Measurements from ENCODE around the gene HECTD1. TPM values are rescaled to one million over a fixed set of nuclear protein-coding genes. Genes with fewer than 3 reads are reported as not detected.
"Not testable (repeated sequence)": the region's sequence is repeated elsewhere in the genome, so short reads cannot be mapped to it uniquely, and the experiment has no call there.

Gene HECTD1
- total and polyA plus RNA-seq, 12 donors, result 49.5 to 189 (median 151) TPM

DNA sequence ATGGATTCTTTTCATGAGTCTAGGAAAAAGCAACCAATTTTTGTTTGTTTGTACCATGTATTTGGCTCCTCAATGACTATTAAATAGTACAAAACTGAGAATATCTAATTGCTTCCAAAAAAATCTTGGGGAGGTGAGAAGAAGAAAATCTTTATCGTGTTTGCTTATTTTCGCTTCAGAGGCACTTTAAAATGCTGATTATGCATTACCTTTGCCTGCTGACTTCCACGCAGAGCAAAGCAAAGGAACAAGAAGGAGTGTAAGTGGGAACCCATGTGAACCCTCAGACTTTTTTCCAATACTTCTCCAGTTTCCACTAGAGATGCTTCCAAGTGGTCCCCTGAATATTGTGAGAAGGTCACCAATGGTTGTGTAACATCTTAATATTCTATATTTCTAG lies 138.2 kb downstream of the HECTD1 start:
- Histone ChIP-seq H3K36me3 (peaks cover 0 to 60% (median 0%) of the 10 kb centered on the region in 9 donors), H3K27ac (no peak overlapping the region), H3K4me3 (no peak overlapping the region), H3K9me3 (no peaks in the 10 kb centered on the region), H3K27me3 (no peaks in the 10 kb centered on the region), H3K4me1 (peaks cover 0 to 10% (median 0%) of the 10 kb centered on the region in 9 donors)
- no peak for ATAC-seq
- intact Hi-C loops (cut with DNase I), result no loop called here
- TF ChIP-seq, protein P1, sequence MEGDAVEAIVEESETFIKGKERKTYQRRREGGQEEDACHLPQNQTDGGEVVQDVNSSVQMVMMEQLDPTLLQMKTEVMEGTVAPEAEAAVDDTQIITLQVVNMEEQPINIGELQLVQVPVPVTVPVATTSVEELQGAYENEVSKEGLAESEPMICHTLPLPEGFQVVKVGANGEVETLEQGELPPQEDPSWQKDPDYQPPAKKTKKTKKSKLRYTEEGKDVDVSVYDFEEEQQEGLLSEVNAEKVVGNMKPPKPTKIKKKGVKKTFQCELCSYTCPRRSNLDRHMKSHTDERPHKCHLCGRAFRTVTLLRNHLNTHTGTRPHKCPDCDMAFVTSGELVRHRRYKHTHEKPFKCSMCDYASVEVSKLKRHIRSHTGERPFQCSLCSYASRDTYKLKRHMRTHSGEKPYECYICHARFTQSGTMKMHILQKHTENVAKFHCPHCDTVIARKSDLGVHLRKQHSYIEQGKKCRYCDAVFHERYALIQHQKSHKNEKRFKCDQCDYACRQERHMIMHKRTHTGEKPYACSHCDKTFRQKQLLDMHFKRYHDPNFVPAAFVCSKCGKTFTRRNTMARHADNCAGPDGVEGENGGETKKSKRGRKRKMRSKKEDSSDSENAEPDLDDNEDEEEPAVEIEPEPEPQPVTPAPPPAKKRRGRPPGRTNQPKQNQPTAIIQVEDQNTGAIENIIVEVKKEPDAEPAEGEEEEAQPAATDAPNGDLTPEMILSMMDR (IDR thresholded peaks at IDR 0.05), result no peak
- no peak for DNase-seq
- 92 to 99% methylated on average over 3 of the region's 3 CpGs for WGBS, 2 donors

DNA sequence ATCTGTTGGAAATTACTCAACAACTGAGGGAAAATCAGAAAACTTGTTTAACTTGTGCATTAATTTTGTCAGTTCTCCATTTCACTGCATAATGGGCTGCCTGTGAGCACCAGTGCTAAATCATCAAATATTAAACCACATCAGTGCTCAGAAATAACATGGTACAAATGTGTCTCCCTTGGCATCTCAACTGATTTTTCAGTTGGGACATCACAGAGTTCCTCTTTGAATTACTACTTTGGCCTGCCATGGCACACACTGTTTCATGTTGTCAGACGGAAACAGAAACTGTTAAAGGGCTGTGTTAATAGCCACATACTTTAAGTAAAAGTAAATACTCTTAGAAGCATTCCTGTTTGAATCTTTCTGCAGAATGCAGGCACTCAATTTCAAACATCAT lies 139.4 kb downstream of the HECTD1 start:
- TF ChIP-seq, protein P1 (IDR thresholded peaks at IDR 0.05), result no peak
- Histone ChIP-seq H3K27me3 (no peaks in the 10 kb centered on the region), H3K27ac (peak overlapping the region in 1 of 10 donors; percentile 67), H3K9me3 (no peaks in the 10 kb centered on the region), H3K4me1 (peaks cover 0 to 10% (median 0%) of the 10 kb centered on the region in 9 donors), H3K4me3 (no peak overlapping the region), H3K36me3 (peaks cover 0 to 53% (median 0%) of the 10 kb centered on the region in 9 donors)
- WGBS, 2 donors, result 89 to 94% methylated on average over 1 of the region's 1 CpG
- intact Hi-C loops (cut with DNase I), result no loop called here
- ATAC-seq (peak in 2 of 8 donors; percentile 24 to 60), DNase-seq (no peak)

GRCh38 chr14:31062908-31063307 lies 144.7 kb downstream of the HECTD1 start:
- H3K4me1 ChIP-seq, result peaks cover 0 to 15% (median 0%) of the 10 kb centered on the region in 9 donors
- intact Hi-C loops (cut with DNase I); H3K36me3 ChIP-seq; DNase-seq; H3K27me3 ChIP-seq; ATAC-seq; H3K4me3 ChIP-seq; H3K9me3 ChIP-seq; H3K27ac ChIP-seq: not testable (repeated sequence)
- 91 to 92% methylated on average over 8 of the region's 8 CpGs for WGBS, 2 donors

DNA sequence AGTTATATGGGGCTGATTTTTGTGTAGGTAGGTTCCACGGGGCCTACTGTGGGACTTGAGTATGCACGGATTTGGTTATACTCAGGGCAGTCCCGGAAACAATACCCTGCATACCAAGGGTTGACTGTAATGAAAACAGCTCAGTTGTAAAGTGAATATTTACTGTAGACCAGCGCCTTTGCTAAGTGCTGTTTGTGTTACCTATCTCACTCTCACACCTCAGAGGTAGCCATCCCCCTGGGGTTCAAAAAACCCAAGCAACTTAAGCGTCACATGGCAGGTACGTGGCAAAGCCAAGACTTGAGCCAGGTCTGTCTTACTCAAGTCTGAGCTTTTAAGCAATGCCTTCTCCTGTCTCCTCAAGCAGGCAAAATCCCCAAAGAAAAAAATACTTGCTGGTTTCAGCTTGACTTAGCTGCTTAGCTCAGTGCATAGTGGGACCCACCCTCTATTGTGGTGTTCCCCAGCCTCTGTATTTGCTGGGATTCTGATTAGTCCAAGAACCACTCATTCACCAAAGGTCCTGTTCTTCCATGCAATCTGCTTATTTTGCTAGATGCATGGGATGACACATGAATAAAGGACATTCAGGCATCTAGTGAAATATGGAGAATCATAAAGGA lies 147.2 kb downstream of the HECTD1 start:
- no peaks in the 10 kb centered on the region for H3K27me3 ChIP-seq
- ATAC-seq (no peak), DNase-seq (no peak)
- WGBS, 2 donors, result 88% methylated on average over 6 of the region's 6 CpGs
- peaks cover 0 to 14% (median 0%) of the 10 kb centered on the region in 9 donors for H3K4me1 ChIP-seq
- no peaks in the 10 kb centered on the region for H3K9me3 ChIP-seq
- TF ChIP-seq, protein P1 (IDR thresholded peaks at IDR 0.05), result no peak
- no peak overlapping the region for H3K4me3 ChIP-seq
- intact Hi-C loops (cut with DNase I), result no loop called here
- H3K27ac ChIP-seq, result no peak overlapping the region
- H3K36me3 ChIP-seq, result no peaks in the 10 kb centered on the region

Data from heart right ventricle (tissue), 16 donors.